ENCODE results near the gene NFKB2. TPM values are rescaled to one million over a fixed set of nuclear protein-coding genes. Genes with fewer than 3 reads are reported as not detected.
A peak's percentile ranks its signal among the peaks of the same experiment; 100 is the strongest.

Gene NFKB2
- total and polyA plus RNA-seq, 2 of the 8 experiments (the other 6 are each of a cell fraction or from before 2014, with no cell fraction given) = 20.4 to 31.4 TPM

DNA sequence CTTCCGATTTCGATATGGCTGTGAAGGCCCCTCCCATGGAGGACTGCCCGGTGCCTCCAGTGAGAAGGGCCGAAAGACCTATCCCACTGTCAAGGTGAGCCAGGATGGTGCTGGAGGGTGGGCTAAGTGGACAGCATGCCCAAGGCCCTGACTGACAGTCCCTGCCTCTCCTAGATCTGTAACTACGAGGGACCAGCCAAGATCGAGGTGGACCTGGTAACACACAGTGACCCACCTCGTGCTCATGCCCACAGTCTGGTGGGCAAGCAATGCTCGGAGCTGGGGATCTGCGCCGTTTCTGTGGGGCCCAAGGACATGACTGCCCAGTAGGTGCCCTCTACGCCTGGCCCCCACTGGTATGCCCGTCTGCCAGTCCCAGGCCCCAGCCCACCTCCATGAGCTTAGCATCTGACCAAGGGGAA lies 1.2 kb downstream of the NFKB2 start:
- Histone ChIP-seq H3K4me2 (ENCODE audit: insufficient read depth in 1 of 2, low read depth in 2 of 2, low read length in 2 of 2) (peak overlapping the region; percentile 91 to 98), H2BK12ac (ENCODE audit: low read depth, low read length) (peak overlapping the region; percentile 50; the same call in 1 of the 2 replicates), H3K79me2 (ENCODE audit: control insufficient read depth in 1 of 2, insufficient read depth in 2 of 2, low read length in 2 of 2) (no peaks in the 10 kb centered on the region), H2BK15ac (ENCODE audit: low read length) (no peak overlapping the region), H2AK5ac (ENCODE audit: low read depth, low read length) (peak overlapping the region; percentile 55), H3K4me3 (ENCODE audit: extremely low read depth in 1 of 4, insufficient read depth in 2 of 4, low read depth in 3 of 4, low read length in 4 of 4) (peak overlapping the region in 2 of 4 experiments; percentile 29 to 69; a peak in 3 of 8 replicates), H2AFZ (ENCODE audit: low read length) (no peak overlapping the region), H3K4me1 (replicated peaks in 1 of 4; ENCODE audit: control insufficient read depth in 3 of 4, insufficient read depth in 4 of 4, low read length in 3 of 4) (peaks cover 0 to 24% (median 14%) of the 10 kb centered on the region in 4 experiments; a peak in 6 of 7 replicates), H3K27ac (ENCODE audit: low read depth, low read length) (no peak overlapping the region), H3K18ac (ENCODE audit: extremely low read depth, low read length) (no peak overlapping the region), H2BK5ac (ENCODE audit: low read depth, low read length) (0 out of 2 replicates have a peak overlapping the region, but pooled peaks have one; percentile 2), H4K20me1 (replicated peaks in 1 of 2; ENCODE audit: control insufficient read depth in 1 of 2, insufficient read depth in 2 of 2, low read length in 2 of 2) (peaks cover 6 to 12% of the 10 kb centered on the region in 2 experiments), H3K23me2 (ENCODE audit: low read depth, low read length) (peaks cover 13% of the 10 kb centered on the region), H3K9me3 (ENCODE audit: insufficient read depth in 2 of 2, low read depth in 1 of 2, low read length in 1 of 2) (no peaks in the 10 kb centered on the region), H3K23ac (ENCODE audit: insufficient read length) (no peak overlapping the region), H3K56ac (replicated peaks; ENCODE audit: insufficient read length, low read depth, low read length) (no peak overlapping the region), H2BK120ac (replicated peaks; ENCODE audit: low read depth, low read length) (no peak overlapping the region), H4K91ac (replicated peaks; ENCODE audit: insufficient read length, low read length) (no peak overlapping the region), H4K5ac (ENCODE audit: insufficient read length, low read depth, low read length) (no peak overlapping the region), H3K79me1 (ENCODE audit: low read depth, low read length) (no peaks in the 10 kb centered on the region), H3K9ac (replicated peaks in 1 of 4; ENCODE audit: extremely low read depth in 1 of 4, low read depth in 3 of 4, low read length in 3 of 4) (peak overlapping the region in 1 of 4 experiments; percentile 72; a peak in 1 of 7 replicates), H3K14ac (ENCODE audit: insufficient read length) (no peak overlapping the region), H3K36me3 (ENCODE audit: control insufficient read depth in 2 of 4, insufficient read depth in 4 of 4, low read length in 3 of 4) (peaks cover 2 to 12% (median 7%) of the 10 kb centered on the region in 4 experiments; a peak in 6 of 8 replicates), H4K8ac (ENCODE audit: extremely low read depth, insufficient read depth, low read length) (no peak overlapping the region), H2BK20ac (ENCODE audit: low read length) (no peak overlapping the region), H3K27me3 (replicated peaks in 1 of 4; ENCODE audit: control insufficient read depth in 3 of 4, extremely low read depth in 1 of 4, insufficient read depth in 3 of 4, low read length in 3 of 4) (peaks cover 0 to 24% (median 18%) of the 10 kb centered on the region in 4 experiments; a peak in 6 of 7 replicates), H3K4ac (replicated peaks; ENCODE audit: insufficient read length, low read depth, low read length) (no peak overlapping the region)
- CTCF ChIA-PET (ENCODE audit: partially characterized antibody) = interaction anchor here (1.0 to 16.4 kb wide), 15 partner anchors 8 to 228 kb away, joined by 3 to 357 read pairs (median 4); partner anchors contain the start of genes CUEDC2, ELOVL3, FBXL15 and PSD
- WGBS, 2 experiments (ENCODE audit: extremely low coverage in 1 of 2, insufficient coverage in 1 of 2, insufficient read length in 1 of 2, insufficient replicate concordance in 2 of 2, low coverage in 1 of 2, low lambda C conversion rate in 2 of 2, missing lambda C conversion rate in 1 of 2) = 92% methylated on average over 12 of the region's 12 CpGs; no CpG with 5 or more reads in 1 of the 2 experiments
- DNase-seq (ENCODE audit: low read depth in 1 of 2, low spot score in 2 of 2) (no peak), FAIRE-seq (no peak)
- TF ChIP-seq SIN3A (conservative IDR thresholded peaks at IDR 0.05 in 1 of 2, IDR thresholded peaks at IDR 0.05 in 1 of 2; ENCODE audit: low read depth in 1 of 2, low read length in 2 of 2) (no peak), GTF2F1 (IDR thresholded peaks at IDR 0.05; ENCODE audit: borderline replicate concordance, low read depth, low read length) (no peak), FOSL1 (IDR thresholded peaks at IDR 0.05; ENCODE audit: insufficient read depth, low read depth, low read length) (no peak), SP2 (IDR thresholded peaks at IDR 0.05; ENCODE audit: low read length) (no peak)
- POLR2A ChIA-PET (ENCODE audit: partially characterized antibody) = interaction anchor here (1.1 to 6.1 kb wide), 6 partner anchors 9 to 35 kb away, joined by 4 to 38 read pairs (median 9); partner anchors contain the start of genes CUEDC2, FBXL15 and PSD
